Activated CD8-positive, alpha-beta memory T cell treated with anti-CD3 and anti-CD28 coated beads, Interleukin-2, amount 10 ng/mL, durations not matched to agents 7 days and 5 days (primary cell): ENCODE data around the gene FOXN1. TPM values are rescaled to one million over a fixed set of nuclear protein-coding genes. Genes with fewer than 3 reads are reported as not detected.

Source experiments
- ATAC-seq: fragments of 150-1000 bp; cut with Tn5 transposase; one replicate; pipeline ENCODE4 v1.10.0; 2021; ENCODE audit warnings: moderate library complexity
- CTCF ChIA-PET: fragments of 350-600 bp; sonication (Branson Sonifier 250); formaldehyde crosslinking; loops from one replicate; lab custom pipeline; 2021; ENCODE audit warnings: antibody characterized with exemption; lab: Charles Lee
- DNase-seq: peaks from one replicate; pipeline ENCODE4 v3.0.0-alpha.2; 2020
- H3K27ac Mint-ChIP-seq: one replicate; pipeline ENCODE4 v1.8.0; 2021; ENCODE audit warnings: mild to moderate bottlenecking, mixed read lengths
- H3K27me3 Mint-ChIP-seq: one replicate; pipeline ENCODE4 v1.8.0; 2021; ENCODE audit warnings: mixed read lengths
- H3K36me3 Mint-ChIP-seq: one replicate; pipeline ENCODE4 v1.8.0; 2021; ENCODE audit warnings: mild to moderate bottlenecking, mixed read lengths
- H3K4me1 Mint-ChIP-seq: one replicate; pipeline ENCODE4 v1.8.0; 2021; ENCODE audit warnings: mixed read lengths
- H3K4me3 Mint-ChIP-seq: one replicate; pipeline ENCODE4 v1.8.0; 2021; ENCODE audit warnings: mild to moderate bottlenecking, moderate library complexity, mixed read lengths
- H3K9me3 Mint-ChIP-seq: one replicate; pipeline ENCODE4 v1.8.0; 2022; ENCODE audit warnings: low read depth, mixed read lengths
- total RNA-seq, 2 experiments: library from RNA; stranded (reverse); gene quantifications; one replicate each; pipeline ENCODE4 v1.2.3, GENCODE V29; 2021

The FOXN1 gene
- total RNA-seq, 2 experiments from 2014 or later: not detected

DNA sequence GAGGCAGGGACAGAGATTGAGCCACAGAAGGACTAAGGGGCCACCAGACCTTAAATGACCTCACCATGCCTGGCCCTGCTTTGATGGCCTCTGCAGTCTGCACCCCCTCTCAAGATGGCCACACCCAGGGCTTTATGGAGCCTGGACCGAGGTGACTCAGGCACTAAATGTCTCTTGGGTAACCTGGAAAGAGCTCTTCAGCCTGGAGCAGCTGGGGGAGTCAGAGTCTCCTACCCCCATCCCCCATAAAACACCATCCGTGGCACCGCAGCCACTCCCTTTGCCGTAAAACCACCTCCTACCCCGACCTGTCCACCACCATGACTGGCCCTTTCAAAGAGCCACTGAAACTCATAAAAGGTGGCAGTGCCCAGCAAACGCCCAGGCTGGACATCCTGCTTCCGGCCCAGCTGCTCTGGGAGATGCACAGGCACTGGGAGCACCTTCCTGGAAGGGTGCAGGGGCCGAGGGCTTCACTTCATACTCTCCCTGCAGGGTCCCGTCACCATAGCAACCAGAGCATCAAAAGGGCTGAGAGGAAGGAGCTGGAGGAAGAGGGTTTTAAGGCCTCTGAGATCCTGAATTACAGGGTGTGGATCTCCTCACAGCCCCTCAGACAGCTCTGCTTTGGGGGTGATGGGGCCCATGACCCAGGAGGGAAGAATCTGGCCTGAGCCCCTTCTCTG, 22.3 kb downstream of the FOXN1 start:
- Mint-ChIP-seq H3K9me3 (no peaks in the 10 kb centered on the region), H3K27me3 (peaks cover 4% of the 10 kb centered on the region)
- CTCF ChIA-PET: interaction anchor here (1.5 kb wide), 1 partner anchor 19 kb away, joined by 6 read pairs; no protein-coding TSS in a partner anchor

DNA sequence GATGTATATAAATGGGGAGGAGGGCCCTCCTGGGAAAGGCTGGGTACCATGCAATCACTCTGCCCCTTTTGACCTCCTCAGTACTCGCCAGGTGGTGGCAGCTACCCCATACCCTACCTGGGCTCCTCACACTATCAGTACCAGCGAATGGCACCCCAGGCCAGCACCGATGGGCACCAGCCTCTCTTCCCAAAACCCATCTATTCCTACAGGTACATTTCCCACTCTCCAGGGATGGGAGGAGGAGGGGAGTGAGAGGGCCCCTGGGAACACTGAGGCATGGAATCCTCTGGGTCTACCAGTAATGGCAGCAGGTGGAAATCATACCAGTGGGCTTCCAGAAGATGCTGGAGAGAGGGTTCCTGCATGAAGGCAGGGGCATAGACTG, 22.9 kb downstream of the FOXN1 start:
- Mint-ChIP-seq H3K9me3 (no peaks in the 10 kb centered on the region), H3K27me3 (peaks cover 4% of the 10 kb centered on the region), H3K36me3 (no peaks in the 10 kb centered on the region), H3K27ac (no peak overlapping the region), H3K4me3 (no peak overlapping the region), H3K4me1 (no peaks in the 10 kb centered on the region)
- DNase-seq (no peak), ATAC-seq (no peak)
- CTCF ChIA-PET: interaction anchor here (1.5 kb wide), 1 partner anchor 18 kb away, joined by 6 read pairs; no protein-coding TSS in a partner anchor

More for the DNA sequence above, 22.3 kb downstream of the FOXN1 start:
- DNase-seq (no peak), ATAC-seq (no peak)
- no peaks in the 10 kb centered on the region for H3K36me3 Mint-ChIP-seq
- H3K4me1 Mint-ChIP-seq: no peaks in the 10 kb centered on the region
- H3K27ac Mint-ChIP-seq: no peak overlapping the region
- no peak overlapping the region for H3K4me3 Mint-ChIP-seq

DNA sequence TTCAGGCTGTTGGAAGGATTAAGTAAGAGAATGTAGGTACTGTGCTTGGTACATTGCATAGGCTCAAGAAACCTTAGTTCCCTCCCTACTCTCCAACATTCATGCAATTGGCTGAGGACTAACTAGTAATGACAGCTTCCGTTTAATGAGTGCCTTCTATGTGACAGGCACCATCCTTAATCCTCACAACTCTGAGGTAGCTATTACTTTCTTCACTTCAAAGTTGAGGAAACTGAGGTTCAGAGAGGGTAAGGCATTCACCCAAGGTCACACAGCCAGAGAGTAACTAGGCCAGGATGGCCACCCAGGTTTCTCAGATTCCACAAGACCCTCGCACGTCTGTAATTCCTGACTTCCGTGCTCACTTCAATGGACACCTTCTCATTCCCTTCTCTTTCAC, 24.1 kb downstream of the FOXN1 start:
- Mint-ChIP-seq H3K4me3 (no peak overlapping the region), H3K9me3 (no peaks in the 10 kb centered on the region), H3K27me3 (peaks cover 4% of the 10 kb centered on the region), H3K36me3 (no peaks in the 10 kb centered on the region), H3K27ac (no peak overlapping the region), H3K4me1 (no peaks in the 10 kb centered on the region)
- ATAC-seq (no peak), DNase-seq (no peak)
- CTCF ChIA-PET: interaction anchor here (1.1 kb wide), 1 partner anchor 11 kb away, joined by 3 read pairs; no protein-coding TSS in a partner anchor

DNA sequence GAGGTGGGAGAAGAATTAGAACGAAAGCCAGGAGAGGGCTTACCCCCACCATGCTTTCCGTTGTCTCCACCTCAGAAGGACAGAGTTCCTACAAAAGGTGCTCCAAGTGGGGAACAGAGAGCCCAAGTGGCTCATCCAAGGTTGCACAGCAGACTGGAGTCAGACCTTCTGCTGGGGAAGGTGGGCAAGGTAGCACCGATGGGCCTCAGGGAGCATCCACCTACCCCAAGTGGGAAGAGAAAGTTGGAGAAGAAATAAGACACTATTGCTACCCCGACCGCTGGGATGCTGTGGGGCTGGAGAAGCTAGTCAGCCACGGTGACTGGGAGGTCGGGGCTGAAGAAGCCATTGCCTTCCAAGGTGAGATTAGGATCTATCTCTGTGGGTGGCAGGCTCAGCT, 24.8 kb downstream of the FOXN1 start:
- H3K9me3 Mint-ChIP-seq: no peaks in the 10 kb centered on the region
- no peaks in the 10 kb centered on the region for H3K36me3 Mint-ChIP-seq
- no peaks in the 10 kb centered on the region for H3K4me1 Mint-ChIP-seq
- no peak overlapping the region for H3K4me3 Mint-ChIP-seq
- peaks cover 4% of the 10 kb centered on the region for H3K27me3 Mint-ChIP-seq
- H3K27ac Mint-ChIP-seq: no peak overlapping the region
- CTCF ChIA-PET: interaction anchor here (1.1 kb wide), 1 partner anchor 10 kb away, joined by 3 read pairs; no protein-coding TSS in a partner anchor
- ATAC-seq (no peak), DNase-seq (no peak)

DNA sequence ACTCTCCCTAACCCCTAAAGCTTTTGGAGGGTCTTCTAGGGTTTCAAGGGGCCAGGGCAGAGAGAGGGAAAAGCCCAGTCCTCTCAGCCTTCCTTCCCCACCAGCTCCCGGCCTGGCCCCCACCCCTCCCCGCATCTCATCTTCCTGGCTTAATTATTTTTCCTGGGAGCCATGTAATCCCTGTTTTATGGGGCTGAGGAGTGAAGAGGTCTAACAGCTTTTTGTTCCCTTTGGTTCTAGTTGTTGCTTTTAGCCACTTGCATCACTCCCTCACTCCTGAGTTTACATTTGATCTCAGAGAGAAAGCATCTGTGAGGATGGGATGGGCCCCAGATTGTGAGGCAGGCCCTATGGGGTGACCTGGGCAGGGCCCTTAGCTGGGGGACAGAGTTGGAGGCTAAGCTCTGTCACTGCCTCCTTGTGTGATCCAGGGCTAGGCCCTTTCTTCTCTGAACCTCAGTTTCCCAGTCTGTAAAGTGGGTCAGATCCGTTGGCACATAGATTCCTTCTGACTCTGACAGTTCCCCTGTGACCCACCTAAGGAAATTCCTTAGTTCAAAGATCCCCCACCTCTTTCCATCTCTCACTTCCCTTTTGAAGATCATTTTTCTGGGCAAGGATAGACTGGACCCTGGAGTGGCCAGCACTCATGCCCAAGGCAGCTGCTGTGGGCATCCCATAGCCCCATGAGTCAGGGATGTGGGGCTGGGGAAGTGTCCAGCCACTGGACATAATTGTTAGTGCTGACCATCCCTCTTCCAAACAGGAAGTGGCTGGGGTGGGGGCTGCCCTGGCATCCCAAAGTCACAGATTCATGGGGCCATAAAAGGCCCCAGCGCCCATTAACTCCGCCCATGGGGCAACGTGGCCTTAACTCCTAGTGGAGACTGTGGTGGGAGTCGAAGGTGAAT, 26.2 kb downstream of the FOXN1 start:
- DNase-seq: no peak
- CTCF ChIA-PET: interaction anchor here (1.2 kb wide), 1 partner anchor 14 kb away, joined by 4 read pairs; no protein-coding TSS in a partner anchor

DNA sequence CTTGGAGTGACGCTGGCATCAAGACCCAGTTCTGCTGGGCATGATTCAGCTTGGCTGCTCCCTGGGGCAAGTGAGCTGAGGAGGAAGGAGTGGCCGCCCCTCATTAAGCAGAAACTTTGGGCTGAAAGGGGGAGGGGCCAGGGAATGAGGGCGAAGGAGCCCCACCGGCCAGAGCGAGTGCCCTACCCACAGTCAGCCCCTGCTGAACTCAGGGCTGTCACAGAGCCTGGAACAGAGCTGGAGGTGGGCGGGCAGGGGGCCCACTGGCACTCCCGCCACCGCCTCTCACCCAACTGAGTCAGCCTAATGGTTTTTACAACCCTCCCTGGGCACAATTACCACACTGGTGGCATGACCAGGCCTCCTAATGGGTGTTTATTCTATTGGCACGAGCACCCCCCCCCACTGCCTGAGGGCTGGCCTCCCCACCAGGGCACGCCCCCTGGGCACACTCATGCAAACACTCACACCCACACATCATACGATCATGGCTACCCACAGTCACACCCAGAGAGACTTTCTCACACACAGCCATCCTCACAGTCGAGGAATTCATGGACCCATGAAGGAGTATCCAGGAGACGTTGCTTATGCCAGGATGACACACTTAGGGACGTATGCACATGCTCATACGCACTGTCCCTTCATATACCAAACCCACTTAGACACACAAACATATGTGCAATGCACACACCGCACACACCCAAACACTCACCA, 27.1 kb downstream of the FOXN1 start:
- Mint-ChIP-seq H3K4me3 (no peak overlapping the region), H3K27me3 (peaks cover 4% of the 10 kb centered on the region), H3K4me1 (no peaks in the 10 kb centered on the region), H3K36me3 (no peaks in the 10 kb centered on the region), H3K9me3 (no peaks in the 10 kb centered on the region), H3K27ac (no peak overlapping the region)
- CTCF ChIA-PET: no interaction called here
- no peak for ATAC-seq
- no peak for DNase-seq

More for the DNA sequence above, 26.2 kb downstream of the FOXN1 start:
- Mint-ChIP-seq H3K27ac (no peak overlapping the region), H3K9me3 (no peaks in the 10 kb centered on the region), H3K36me3 (no peaks in the 10 kb centered on the region), H3K4me3 (no peak overlapping the region), H3K4me1 (no peaks in the 10 kb centered on the region), H3K27me3 (peaks cover 4% of the 10 kb centered on the region)
- no peak for ATAC-seq

DNA sequence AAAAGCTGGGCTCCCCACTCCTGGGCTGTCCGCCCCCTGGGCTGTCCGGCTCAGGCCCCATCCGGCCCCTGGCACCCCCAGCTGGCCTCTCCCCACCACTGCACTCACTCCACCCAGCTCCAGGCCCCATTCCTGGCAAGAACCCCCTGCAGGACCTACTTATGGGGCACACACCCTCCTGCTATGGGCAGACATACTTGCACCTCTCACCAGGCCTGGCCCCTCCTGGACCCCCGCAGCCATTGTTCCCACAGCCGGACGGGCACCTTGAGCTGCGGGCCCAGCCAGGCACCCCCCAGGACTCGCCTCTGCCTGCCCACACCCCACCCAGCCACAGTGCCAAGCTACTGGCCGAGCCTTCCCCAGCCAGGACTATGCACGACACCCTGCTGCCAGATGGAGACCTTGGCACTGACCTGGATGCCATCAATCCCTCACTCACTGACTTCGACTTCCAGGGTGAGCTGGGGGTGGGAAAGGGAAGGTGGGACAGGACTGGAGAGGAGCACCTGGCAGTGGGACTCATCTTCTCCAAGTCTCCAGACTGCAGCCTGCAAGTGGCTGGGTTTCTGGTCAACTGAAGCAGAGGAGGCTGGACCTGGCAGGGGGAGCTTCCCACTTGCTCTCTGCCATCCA, 28.7 kb downstream of the FOXN1 start:
- Mint-ChIP-seq H3K36me3 (no peaks in the 10 kb centered on the region), H3K27me3 (peaks cover 4% of the 10 kb centered on the region), H3K4me3 (no peak overlapping the region), H3K4me1 (no peaks in the 10 kb centered on the region), H3K27ac (no peak overlapping the region), H3K9me3 (no peaks in the 10 kb centered on the region)
- DNase-seq (no peak), ATAC-seq (no peak)
- CTCF ChIA-PET: interaction anchor here (1.6 to 3.7 kb wide), 2 partner anchors 13 to 41 kb away, joined by 5 to 19 read pairs; no protein-coding TSS in a partner anchor

DNA sequence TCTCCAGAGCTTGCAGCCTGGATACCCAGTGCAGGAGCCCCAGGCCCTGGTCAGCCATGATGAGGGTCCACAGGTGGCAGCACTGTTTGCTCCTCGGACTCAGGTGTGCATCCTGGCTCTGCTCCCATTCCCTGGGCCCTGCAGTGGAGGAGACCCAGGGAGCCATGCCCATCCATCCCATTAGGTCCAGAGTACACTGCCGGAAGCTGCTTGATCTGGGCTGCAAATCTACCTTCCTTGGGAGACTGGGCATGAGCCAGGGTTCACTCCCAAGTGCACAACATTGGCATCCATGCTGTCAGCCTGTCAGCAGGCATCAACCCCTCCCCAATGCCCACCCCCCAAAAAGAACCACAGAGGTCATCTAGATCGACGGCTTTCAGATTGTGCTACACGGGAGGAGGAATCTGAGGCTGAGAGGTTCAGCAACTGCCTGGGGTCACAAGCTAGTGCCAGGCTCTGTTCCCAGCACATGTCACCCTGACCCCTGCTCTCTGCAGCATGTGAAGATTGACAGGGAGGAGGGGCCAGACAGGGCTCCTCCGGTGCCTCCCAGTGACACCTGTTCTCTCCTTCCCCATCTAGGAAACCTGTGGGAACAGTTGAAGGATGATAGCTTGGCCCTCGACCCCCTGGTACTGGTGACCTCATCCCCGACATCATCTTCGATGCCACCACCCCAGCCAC, 30.5 kb downstream of the FOXN1 start:
- no peak for ATAC-seq
- H3K36me3 Mint-ChIP-seq: no peaks in the 10 kb centered on the region
- H3K27me3 Mint-ChIP-seq: peaks cover 1% of the 10 kb centered on the region
- no peak for DNase-seq
- CTCF ChIA-PET: interaction anchor here (1.4 to 3.7 kb wide), 5 partner anchors 11 to 68 kb away, joined by 4 to 19 read pairs (median 5); no protein-coding TSS in a partner anchor
- no peak overlapping the region for H3K4me3 Mint-ChIP-seq
- H3K9me3 Mint-ChIP-seq: no peaks in the 10 kb centered on the region
- H3K4me1 Mint-ChIP-seq: no peaks in the 10 kb centered on the region
- H3K27ac Mint-ChIP-seq: no peak overlapping the region

DNA sequence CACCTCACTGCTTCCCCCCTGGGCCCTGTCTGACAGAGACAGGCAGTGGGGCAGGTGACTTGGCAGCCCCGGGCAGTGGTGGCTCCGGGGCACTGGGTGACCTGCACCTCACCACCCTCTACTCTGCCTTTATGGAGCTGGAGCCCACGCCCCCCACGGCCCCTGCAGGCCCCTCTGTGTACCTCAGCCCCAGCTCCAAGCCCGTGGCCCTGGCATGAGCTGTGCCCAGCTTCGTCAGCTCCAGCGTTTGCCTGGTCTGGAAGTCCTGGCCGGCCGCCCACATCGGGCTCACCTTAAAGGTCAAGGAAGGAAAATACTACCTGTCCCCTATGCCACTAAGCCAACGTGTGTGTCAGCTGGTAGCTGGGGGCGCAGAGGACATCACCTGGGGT, 31.1 kb downstream of the FOXN1 start:
- Mint-ChIP-seq H3K4me3 (no peak overlapping the region), H3K27me3 (no peaks in the 10 kb centered on the region), H3K27ac (no peak overlapping the region), H3K9me3 (no peaks in the 10 kb centered on the region), H3K36me3 (no peaks in the 10 kb centered on the region), H3K4me1 (no peaks in the 10 kb centered on the region)
- no peak for DNase-seq
- CTCF ChIA-PET: interaction anchor here (1.4 to 3.7 kb wide), 4 partner anchors 11 to 69 kb away, joined by 4 to 19 read pairs (median 6); no protein-coding TSS in a partner anchor
- no peak for ATAC-seq

DNA sequence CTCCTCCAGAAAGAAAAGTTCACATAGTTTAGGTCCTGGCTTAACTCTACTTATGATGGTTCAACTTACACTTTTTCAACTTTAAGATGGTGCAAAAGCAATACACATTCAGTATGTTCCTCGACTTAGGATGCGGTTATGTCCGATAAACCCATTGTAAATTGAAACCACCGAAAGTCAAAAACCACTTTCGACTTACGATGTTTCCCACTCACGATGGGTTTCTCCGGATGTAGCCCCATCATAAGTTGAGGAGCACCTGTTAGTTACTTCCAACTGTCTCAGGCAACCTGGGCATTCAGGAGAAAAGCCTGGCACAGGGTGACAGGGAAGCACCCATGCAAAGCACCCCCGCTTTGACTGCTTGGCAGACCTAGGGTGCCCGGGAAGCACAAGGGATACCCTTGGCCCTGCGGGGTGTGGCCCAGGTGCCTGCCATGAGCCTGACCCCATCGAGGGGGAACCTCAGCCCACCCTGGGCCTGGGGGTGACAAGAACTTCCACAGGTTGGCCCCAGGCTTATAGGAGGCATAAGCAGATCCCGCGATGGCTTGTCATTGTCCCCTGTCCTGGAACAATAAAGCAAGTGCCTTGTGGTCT, 32.2 kb downstream of the FOXN1 start:
- H3K9me3 Mint-ChIP-seq: no peaks in the 10 kb centered on the region
- H3K36me3 Mint-ChIP-seq: no peaks in the 10 kb centered on the region
- H3K27me3 Mint-ChIP-seq: no peaks in the 10 kb centered on the region
- no peaks in the 10 kb centered on the region for H3K4me1 Mint-ChIP-seq
- CTCF ChIA-PET: interaction anchor here (1.4 to 3.7 kb wide), 3 partner anchors 10 to 70 kb away, joined by 5 to 19 read pairs (median 6); no protein-coding TSS in a partner anchor
- ATAC-seq (no peak), DNase-seq (no peak)
- H3K4me3 Mint-ChIP-seq: no peak overlapping the region
- no peak overlapping the region for H3K27ac Mint-ChIP-seq

DNA sequence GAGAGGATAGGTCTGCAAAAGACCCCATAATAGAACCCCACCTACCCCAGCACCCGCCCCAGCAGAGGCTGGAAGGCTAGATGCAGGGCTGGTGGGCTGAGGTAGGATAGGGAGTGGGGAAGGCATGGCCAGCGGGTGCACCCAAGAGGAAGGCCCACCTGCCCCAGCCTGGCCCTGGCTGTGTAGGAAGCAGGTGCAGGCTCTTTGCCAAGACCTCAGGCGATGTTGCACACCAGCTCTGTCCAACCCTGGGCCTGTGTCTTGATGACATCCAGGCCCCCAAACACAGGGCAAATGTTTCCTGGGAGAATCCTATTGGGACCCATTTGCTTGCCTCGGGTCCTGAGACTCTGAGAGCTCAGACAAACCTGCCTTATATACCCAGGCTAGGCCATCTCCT, 34.1 kb downstream of the FOXN1 start:
- H3K9me3 Mint-ChIP-seq: no peaks in the 10 kb centered on the region
- no peak for ATAC-seq
- no peaks in the 10 kb centered on the region for H3K27me3 Mint-ChIP-seq
- H3K4me3 Mint-ChIP-seq: no peak overlapping the region
- CTCF ChIA-PET: interaction anchor here (1.0 to 2.5 kb wide), 14 partner anchors 10 to 205 kb away, joined by 3 to 24 read pairs (median 3); partner anchors contain the start of genes ALDOC, PIGS and TNFAIP1
- DNase-seq: no peak
- H3K4me1 Mint-ChIP-seq: no peaks in the 10 kb centered on the region
- H3K27ac Mint-ChIP-seq: no peak overlapping the region
- no peaks in the 10 kb centered on the region for H3K36me3 Mint-ChIP-seq
